ENCODE measurements around the gene NES. TPM values are rescaled to one million over a fixed set of nuclear protein-coding genes. Genes with fewer than 3 reads are reported as not detected.
A peak's percentile ranks its signal among the peaks of the same experiment; 100 is the strongest.

Gene NES
- total RNA-seq, 1 experiment from 2014 or later: 6.8 TPM

- Histone ChIP-seq H3K27ac (no peak within 1 kb of the TSS), H3K4me3 (no peak within 1 kb of the TSS), H4K20me1 (ENCODE audit: insufficient read depth) (peaks cover 89% of the 10 kb centered on the region), H3K9me3 (ENCODE audit: insufficient read depth, low read depth) (no peaks in the 10 kb centered on the region), H3K4me2 (no peak within 1 kb of the TSS), H3K9me2 (ENCODE audit: insufficient read depth) (no peaks in the 10 kb centered on the region), H3K79me2 (ENCODE audit: low read depth) (no peaks in the 10 kb centered on the region), H3K36me3 (ENCODE audit: low read depth) (peaks cover 18% of the 10 kb centered on the region), H2AFZ (no peak within 1 kb of the TSS), H3K4me1 (replicated peaks; ENCODE audit: insufficient read depth) (peaks cover 28% of the 10 kb centered on the region), H3F3A (ENCODE audit: insufficient read depth, low read depth) (peaks cover 61% of the 10 kb centered on the region), H3K27me3 (ENCODE audit: insufficient read depth, low read depth) (peaks cover under 1% of the 10 kb centered on the region; the same call in 1 of the 2 replicates)
- intact Hi-C loops (cut with micrococcal nuclease; ENCODE audit: unreplicated experiment): no loop called here
- TF ChIP-seq EZH2 (IDR thresholded peaks at IDR 0.05; ENCODE audit: low read depth): no peak
- TF ChIP-seq CTCF (conservative IDR thresholded peaks at IDR 0.05): no peak
- CTCF ChIA-PET: no interaction called here
- BruUV-seq (replicated peaks): no TSS peak
- no peak for DNase-seq
- POLR2A ChIA-PET (ENCODE audit: unreplicated experiment): interaction anchor here (0.6 kb wide), 1 partner anchor 75 kb away, joined by 5 read pairs; no protein-coding TSS in a partner anchor
Measured at GRCh38 chr1:156641761-156642264, 35.4 kb downstream of the NES start, which contains the start of gene BCAN. TSS of gene BCAN (plus strand) at chr1:156642117. CDS start at chr1:156646055, 3,938 bp downstream.

- DNase-seq: no peak
- peaks cover 10% of the 10 kb centered on the region for H3K36me3 ChIP-seq (ENCODE audit: low read depth)
- no peaks in the 10 kb centered on the region for H3K9me3 ChIP-seq (ENCODE audit: insufficient read depth, low read depth)
- no peak overlapping the region for H3K27ac ChIP-seq
- peaks cover 28% of the 10 kb centered on the region for H3K4me1 ChIP-seq (replicated peaks; ENCODE audit: insufficient read depth)
- no peaks in the 10 kb centered on the region for H3K79me2 ChIP-seq (ENCODE audit: low read depth)
- CTCF ChIA-PET: no interaction called here
- no peak overlapping the region for H3K4me2 ChIP-seq
- peaks cover 82% of the 10 kb centered on the region for H4K20me1 ChIP-seq (ENCODE audit: insufficient read depth)
- TF ChIP-seq EZH2 (IDR thresholded peaks at IDR 0.05; ENCODE audit: low read depth) (no peak), CTCF (conservative IDR thresholded peaks at IDR 0.05) (no peak)
- BruUV-seq (replicated peaks): TSS peak; percentile 2
- no peaks in the 10 kb centered on the region for H3K9me2 ChIP-seq (ENCODE audit: insufficient read depth)
- POLR2A ChIA-PET (ENCODE audit: unreplicated experiment): interaction anchor here (0.6 kb wide), 1 partner anchor 76 kb away, joined by 5 read pairs; no protein-coding TSS in a partner anchor
- H3K27me3 ChIP-seq (ENCODE audit: insufficient read depth, low read depth): peaks cover 5% of the 10 kb centered on the region; the same call in 1 of the 2 replicates
- H2AFZ ChIP-seq: no peak overlapping the region
- peaks cover 61% of the 10 kb centered on the region for H3F3A ChIP-seq (ENCODE audit: insufficient read depth, low read depth)
- intact Hi-C loops (cut with micrococcal nuclease; ENCODE audit: unreplicated experiment): no loop called here
- H3K4me3 ChIP-seq: no peak overlapping the region
Measured at GRCh38 chr1:156640842-156641706, 36.1 kb downstream of the NES start.

- H3K9me3 ChIP-seq (ENCODE audit: insufficient read depth, low read depth): no peaks in the 10 kb centered on the region
- BruUV-seq (replicated peaks): no TSS peak
- ChIA-PET POLR2A (ENCODE audit: unreplicated experiment) (interaction anchor here (0.6 kb wide), 3 partner anchors 22 to 872 kb away, joined by 3 read pairs; no protein-coding TSS in a partner anchor), CTCF (interaction anchor here (0.5 to 1.0 kb wide), 5 partner anchors 12 to 40 kb away, joined by 3 to 9 read pairs (median 4); no protein-coding TSS in a partner anchor)
- H3K79me2 ChIP-seq (ENCODE audit: low read depth): no peaks in the 10 kb centered on the region
- intact Hi-C loops (cut with micrococcal nuclease; ENCODE audit: unreplicated experiment): no loop called here
- no peaks in the 10 kb centered on the region for H3K9me2 ChIP-seq (ENCODE audit: insufficient read depth)
- no peak overlapping the region for H3K4me3 ChIP-seq
- peak overlapping the region; percentile 61 for H3K4me2 ChIP-seq
- H3K27ac ChIP-seq: peak overlapping the region; percentile 7; the same call in 1 of the 2 replicates
- DNase-seq: peak; percentile 90 to 93
- H2AFZ ChIP-seq: no peak overlapping the region
- H3K4me1 ChIP-seq (replicated peaks; ENCODE audit: insufficient read depth): peaks cover 28% of the 10 kb centered on the region
- H3K27me3 ChIP-seq (ENCODE audit: insufficient read depth, low read depth): peaks cover 5% of the 10 kb centered on the region; the same call in 1 of the 2 replicates
- peaks cover 54% of the 10 kb centered on the region for H3F3A ChIP-seq (ENCODE audit: insufficient read depth, low read depth)
- no peaks in the 10 kb centered on the region for H3K36me3 ChIP-seq (ENCODE audit: low read depth)
- H4K20me1 ChIP-seq (ENCODE audit: insufficient read depth): peaks cover 67% of the 10 kb centered on the region
- TF ChIP-seq CTCF (conservative IDR thresholded peaks at IDR 0.05) (no peak), EZH2 (IDR thresholded peaks at IDR 0.05; ENCODE audit: low read depth) (no peak)
Measured at GRCh38 chr1:156639601-156640101, 37.6 kb downstream of the NES start.

All from PC-9 (cell line).